Measurements from ENCODE around the gene CNKSR3.

GRCh38 chr6:154542747-154543146, 32.3 kb upstream of the CNKSR3 start:
- TF ChIP-seq POLR2A (IDR thresholded peaks at IDR 0.05): no peak
- TF ChIP-seq EP300 (IDR thresholded peaks at IDR 0.05): no peak
- TF ChIP-seq, protein P1, sequence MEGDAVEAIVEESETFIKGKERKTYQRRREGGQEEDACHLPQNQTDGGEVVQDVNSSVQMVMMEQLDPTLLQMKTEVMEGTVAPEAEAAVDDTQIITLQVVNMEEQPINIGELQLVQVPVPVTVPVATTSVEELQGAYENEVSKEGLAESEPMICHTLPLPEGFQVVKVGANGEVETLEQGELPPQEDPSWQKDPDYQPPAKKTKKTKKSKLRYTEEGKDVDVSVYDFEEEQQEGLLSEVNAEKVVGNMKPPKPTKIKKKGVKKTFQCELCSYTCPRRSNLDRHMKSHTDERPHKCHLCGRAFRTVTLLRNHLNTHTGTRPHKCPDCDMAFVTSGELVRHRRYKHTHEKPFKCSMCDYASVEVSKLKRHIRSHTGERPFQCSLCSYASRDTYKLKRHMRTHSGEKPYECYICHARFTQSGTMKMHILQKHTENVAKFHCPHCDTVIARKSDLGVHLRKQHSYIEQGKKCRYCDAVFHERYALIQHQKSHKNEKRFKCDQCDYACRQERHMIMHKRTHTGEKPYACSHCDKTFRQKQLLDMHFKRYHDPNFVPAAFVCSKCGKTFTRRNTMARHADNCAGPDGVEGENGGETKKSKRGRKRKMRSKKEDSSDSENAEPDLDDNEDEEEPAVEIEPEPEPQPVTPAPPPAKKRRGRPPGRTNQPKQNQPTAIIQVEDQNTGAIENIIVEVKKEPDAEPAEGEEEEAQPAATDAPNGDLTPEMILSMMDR (IDR thresholded peaks at IDR 0.05): no peak
- no peak for TF ChIP-seq POLR2AphosphoS5 (IDR thresholded peaks at IDR 0.05)
